Measurements from ENCODE around the gene SERPINB12.
A peak's percentile ranks its signal among the peaks of the same experiment; 100 is the strongest.

The SERPINB12 gene

DNA sequence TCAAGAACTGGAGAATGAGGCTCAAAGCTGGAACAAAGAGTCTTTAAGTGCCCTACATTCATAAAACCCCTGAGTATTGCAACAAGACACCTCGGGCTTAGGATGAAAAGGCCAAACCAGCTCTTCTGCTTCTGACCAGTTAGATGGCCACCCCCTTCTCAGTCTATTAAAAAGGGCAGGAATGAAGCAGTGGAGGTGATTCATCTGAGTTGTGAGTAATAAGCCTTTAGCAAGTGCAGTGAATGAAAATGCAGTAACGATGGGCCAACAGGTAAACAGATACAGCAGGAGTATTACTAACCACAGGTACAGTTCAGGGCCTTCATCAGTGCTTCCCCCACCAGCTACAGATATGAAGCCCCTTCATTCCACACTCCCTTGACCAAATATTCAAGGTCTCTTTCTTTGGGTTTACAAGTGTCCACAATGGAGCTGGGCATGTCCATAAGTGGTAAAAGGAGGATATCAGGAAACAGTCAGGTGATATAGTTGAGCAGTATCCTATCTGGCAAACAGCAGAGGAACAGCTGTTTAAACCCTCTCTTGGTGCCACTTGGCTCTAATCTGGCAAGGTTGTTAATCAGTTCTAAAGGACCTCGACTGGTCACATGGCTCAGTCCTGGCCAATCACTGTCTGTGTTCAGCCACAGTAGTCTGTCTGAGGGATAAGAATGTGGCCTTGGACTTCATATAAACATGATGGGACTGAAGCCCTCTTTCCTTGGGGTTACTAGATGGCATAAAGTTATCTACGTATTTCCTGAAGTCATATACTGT, 62.8 kb downstream of the SERPINB12 start:
- peak; percentile 97 for DNase-seq

DNA sequence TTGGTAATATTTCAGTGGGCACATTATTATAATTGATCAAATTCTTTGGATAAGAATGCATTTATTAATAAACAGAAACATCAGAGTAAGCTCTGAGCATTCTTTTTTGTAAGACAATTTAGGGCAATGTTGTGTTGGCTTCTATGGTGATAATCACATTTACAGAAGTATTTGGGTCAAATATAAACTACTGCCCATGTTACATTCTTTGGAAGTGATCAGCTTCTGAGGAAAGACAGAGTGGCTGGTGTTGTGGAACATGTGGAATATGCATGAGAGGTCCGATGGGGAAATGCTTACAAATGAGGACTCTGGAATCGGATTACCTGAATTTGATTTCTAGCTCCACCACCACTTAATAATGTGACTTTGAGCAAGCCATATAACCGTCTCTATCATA, 64.4 kb downstream of the SERPINB12 start:
- no peak for DNase-seq

DNA sequence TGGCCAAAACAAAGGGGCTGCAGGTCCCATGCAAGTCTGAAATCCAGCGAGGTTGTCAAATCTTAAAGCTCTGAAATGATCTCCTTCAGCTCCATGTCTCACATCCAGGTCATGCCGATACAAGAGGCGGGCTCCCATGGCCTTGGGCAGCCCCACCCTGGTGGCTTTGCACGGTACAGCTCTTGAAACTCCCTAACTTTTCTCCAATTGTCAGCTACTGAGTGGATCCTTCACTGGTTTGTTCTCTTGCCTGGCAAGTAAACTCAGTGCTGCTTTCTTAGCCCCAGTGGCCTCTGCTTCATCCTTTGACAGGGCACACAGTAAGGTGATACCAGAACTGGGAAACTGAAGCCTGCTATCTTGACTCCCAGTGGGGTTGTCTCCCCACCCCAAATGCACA, 71.3 kb downstream of the SERPINB12 start:
- peak; percentile 65 for DNase-seq

DNA sequence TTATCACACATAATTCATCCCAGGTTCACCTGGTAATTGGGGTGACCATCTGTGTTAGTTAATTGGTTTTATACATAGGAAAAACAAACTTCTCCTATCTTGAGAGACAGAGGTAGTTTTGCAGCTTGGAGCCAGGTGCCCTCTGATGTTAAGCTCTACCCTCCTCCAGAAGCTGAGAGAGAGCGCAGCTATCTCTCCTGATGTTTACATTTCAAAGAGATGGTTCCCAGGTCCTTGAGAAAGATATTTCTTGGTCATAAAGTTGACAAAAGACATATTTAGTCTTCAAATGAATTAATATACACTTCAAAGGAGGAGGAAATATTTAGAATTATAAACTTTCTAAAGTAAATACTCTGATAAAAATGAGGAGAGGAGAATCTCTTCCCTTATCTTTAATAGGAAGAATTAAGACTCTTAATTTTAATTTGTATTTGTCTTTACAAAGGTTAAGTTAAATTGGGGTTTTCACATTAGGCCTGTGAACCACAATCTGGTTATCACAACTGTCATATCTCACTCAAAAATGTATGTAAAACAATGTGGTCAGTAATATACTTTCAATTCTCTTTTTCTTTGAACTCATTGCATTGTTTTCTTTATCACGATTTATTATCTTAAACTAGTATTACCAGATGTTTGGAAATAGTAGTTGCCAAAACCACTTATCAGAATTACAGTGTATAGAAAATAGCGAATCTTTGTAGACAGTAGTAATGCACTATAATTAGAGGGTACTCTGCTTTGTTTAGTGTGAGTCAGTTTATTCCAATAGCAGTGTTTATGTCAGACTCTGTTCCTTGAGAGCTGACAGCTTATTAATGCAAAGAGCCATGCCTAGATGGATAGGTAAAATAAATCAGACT, 75.1 kb downstream of the SERPINB12 start:
- DNase-seq: peak; percentile 95

DNA sequence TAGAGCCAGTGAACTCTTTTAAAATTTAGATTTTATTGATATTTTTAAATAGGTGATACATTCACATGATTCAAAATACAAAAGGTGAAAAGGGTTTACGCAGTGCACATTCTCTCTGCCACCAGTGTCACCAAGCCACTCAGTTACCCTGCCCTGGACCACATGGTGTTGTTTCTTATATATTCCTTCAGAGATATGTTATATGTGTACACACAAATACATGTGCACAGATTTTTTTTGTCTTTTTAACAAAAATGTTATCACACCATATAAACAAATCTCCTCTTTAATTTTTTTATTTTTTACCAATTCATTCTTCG, 75.7 kb downstream of the SERPINB12 start:
- DNase-seq: no peak
